DMS 273 treated with DMSO at 0.1 percent for 48 hours (cell line): ENCODE data around the gene FAM13C.
"Not testable (repeated sequence)": the region's sequence is repeated elsewhere in the genome, so short reads cannot be mapped to it uniquely, and the experiment has no call there.

Experiments
- DNase-seq: peaks from one replicate; lab custom pipeline; 2025; lab: John Stamatoyannopoulos, UW

Gene FAM13C

DNA sequence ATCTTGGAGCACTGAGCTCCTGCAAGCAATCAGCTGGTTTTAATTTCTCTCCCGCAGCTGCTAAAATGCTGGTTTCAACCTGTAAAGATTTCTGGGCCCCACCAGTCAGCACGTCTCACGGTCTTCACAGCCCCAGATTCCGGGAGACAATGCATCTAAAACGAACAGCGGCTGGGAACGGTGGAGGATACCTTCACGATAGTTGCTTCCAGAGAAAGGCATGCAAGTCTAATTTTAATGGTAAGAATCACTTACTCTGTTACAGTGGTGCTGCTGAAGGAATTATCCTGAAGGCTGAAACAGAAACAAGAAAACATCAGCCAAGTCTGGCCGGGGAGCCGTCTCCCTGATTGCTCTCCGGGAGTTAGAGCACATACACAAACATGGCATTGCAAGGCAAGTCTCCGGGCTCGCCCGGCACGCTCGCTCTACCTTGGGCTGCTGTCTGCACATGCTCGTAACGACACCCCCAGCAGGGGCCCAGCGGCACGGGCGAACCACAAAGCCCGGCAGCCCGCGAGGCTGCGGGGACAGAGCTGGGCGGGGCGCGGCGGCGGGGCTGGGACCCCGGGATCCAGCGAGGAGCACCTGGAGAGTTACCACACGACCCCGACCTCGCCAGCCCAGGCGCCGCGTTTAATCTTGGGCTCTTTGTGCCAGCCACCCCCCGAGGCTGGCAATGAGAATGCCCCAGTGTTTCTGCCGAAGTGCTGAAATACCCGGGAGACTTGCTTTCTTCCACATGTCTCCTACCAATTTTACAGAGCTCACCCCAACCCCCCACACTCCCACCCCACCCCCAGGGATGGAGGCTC lies at the start of gene FAM13C:
TSS of gene FAM13C (minus strand) at position 406 of the 815 bp plus-strand sequence. CDS start at position 317, 89 bp downstream.
- peak; percentile 29 for DNase-seq

- no peak for DNase-seq
Observed at GRCh38 chr10:59405235-59405634, 42.9 kb upstream of the FAM13C start.

DNA sequence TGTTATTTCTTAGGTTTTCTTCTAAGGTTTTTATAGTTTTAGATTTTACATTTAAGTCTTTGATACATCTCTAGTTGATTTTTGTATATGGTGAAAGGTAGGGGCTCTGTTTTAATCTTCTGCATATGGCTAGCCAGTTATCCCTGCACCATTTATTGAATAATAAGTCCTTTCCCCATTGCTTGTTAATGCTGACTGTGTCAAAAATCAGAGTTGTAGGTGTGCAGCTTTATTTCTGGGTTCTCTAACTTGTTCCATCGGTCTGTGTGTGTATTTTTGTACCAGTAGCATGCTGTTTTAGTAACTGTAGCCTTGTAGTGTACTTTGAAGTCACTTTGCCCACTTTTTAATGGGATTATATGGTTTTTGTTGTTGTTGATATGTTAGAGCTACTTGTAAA lies 37.9 kb upstream of the FAM13C start:
- no peak for DNase-seq

DNA sequence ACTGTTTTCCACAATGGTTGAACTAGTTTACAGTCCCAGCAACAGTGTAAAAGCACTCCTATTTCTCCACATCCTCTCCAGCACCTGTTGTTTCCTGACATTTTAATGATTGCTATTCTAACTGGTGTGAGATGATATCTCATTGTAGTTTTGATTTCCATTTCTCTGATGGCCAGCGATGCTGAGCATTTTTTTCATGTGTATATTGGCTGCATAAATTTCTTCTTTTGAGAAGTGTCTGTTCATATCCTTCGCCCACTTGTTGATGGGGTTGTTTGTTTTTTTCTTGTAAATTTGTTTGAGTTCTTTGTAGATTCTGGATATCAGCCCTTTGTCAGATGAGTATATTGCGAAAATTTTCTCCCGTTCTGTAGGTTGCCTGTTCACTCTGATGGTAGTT lies 37.0 kb upstream of the FAM13C start:
- not testable (repeated sequence) for DNase-seq

DNA sequence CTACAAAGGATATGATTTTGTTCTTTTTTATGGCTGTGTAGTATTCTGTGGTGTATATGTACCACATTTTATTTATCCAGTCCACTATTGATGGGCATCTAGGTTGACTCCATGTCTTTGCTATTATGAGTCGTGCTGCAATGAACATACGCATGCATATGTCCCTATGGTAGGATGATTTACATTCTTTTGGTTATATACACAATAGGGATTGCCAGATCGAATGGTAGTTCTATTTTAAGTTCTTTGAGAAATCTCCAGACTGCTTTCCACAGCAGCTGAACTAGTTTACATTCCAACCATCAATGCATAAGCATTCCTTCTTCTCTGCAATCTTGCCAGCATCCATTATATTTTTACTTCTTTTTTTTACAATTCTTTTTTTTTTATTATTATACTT lies 35.6 kb upstream of the FAM13C start:
- DNase-seq = no peak

- no peak for DNase-seq
Observed at GRCh38 chr10:59395984-59396383, 33.6 kb upstream of the FAM13C start.

GRCh38 chr10:59393349-59393748 lies 31.0 kb upstream of the FAM13C start:
- DNase-seq = no peak

DNA sequence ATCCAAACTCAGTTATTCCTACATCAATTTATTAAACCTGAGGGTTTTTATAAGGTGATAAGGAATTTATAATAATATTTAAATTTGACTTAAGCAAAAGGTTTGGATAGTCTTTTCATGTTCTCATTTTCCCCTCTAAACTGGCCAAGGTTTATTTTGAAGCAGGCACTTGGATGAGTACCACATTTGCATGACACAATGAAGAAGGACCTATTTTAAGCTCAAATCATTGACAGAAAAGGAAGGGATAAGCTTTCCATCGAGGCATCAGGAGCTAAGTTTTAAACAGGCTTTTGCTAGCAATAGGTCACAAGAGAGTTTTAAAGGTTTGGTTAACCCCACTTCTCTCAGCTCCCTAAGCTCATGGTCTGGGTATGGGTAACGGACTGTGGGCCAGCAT lies 28.7 kb upstream of the FAM13C start:
- no peak for DNase-seq

- no peak for DNase-seq
Observed at GRCh38 chr10:59388671-59388976, 26.3 kb upstream of the FAM13C start.

GRCh38 chr10:59387951-59388670 lies 25.8 kb upstream of the FAM13C start:
- DNase-seq = no peak

- DNase-seq = no peak
Observed at GRCh38 chr10:59384761-59385160, 22.4 kb upstream of the FAM13C start.

DNA sequence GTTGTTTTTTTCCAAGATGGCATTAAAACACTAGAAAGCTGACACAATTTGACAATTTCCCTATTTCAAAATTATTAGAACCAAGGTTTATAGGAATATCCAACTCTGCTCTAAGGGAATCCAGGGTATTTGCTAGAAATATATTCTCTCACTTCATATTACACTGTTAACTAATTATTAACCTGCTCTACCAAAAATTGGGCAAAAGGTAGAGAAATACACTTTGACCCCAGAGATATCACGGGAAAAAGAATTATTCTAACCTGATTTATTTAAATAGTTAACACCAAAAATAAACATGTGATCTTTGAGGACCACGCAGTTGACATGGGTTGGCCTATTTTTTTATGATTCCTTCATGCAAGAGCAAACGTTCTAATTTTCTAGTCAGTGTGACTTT lies 21.6 kb upstream of the FAM13C start:
- DNase-seq = no peak

GRCh38 chr10:59383436-59383835 lies 21.1 kb upstream of the FAM13C start:
- no peak for DNase-seq

GRCh38 chr10:59382831-59383295 lies 20.5 kb upstream of the FAM13C start:
- DNase-seq = no peak

DNA sequence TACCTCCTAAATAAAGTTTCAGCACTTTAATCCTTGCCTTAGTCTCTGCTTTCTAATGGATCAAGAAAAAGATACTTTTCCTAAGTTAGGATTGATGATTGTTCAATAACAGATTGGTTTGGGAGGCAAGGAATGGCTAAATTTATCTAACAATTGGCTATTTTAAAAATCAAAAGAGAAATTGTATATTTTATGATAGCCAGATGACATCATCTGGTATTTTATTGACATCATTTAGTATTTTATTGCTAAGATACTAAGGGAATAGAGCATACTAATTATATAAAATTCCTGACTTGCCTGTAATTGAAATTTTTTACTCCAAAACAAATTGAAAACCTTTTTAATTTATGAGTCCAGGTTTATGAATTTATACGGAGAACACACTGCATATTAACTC lies 19.3 kb upstream of the FAM13C start:
- no peak for DNase-seq

DNA sequence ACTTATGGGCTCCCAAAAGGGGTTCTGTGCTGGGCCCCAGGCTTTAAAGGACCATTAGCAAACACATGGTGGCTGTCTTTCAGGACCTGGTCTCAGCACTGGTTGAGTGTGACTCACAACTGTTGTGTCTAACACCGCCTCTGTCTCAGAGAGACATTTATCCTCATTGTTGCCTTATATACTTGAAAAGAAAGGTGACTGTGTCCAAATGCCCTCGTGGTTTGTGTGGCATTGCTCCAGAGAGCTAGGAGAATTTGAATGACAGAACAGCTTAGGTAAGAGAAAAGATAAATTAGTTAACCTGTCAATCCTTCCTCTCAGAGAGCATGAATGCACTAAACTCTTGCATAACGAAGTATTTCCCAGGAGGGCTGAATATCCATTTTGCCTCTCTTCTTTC lies 14.5 kb upstream of the FAM13C start:
- DNase-seq = no peak

DNA sequence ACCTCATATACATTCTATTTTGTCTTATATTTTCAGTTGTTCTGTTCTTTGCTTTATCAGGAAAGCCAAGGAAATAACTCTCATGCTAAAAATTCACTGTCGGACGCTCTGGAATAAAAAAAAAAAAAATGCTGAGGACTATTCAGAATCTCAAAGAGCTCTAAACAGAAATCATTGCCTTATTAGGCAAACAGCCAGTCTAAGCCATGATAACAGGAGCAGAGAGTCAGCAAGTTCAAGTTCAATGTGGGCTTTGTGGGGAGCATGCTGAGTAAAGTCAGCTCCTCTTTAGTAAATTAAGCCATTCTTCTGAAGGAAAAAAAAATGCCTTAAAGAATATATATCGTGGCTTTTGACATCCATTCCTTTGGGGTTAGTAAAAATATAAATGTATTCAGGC lies 13.6 kb upstream of the FAM13C start:
- no peak for DNase-seq

DNA sequence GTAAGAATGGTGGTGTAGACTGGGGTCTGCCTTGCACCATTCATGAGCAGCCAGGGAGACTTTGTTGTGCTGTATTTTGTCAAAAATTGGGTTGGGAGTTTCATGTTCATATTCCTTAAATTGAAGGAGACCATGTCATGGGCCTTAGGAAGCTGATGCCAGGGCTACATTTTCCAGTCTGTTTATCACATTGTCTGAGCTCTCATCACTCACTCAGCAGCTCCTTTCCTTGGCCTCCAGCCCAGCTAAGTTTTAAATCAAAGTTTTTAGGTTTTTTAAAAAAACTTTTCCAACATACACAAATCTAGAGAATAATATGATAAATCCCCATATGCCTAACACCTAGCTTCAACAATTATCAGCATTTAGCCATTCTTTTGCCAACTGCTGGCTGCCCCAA lies 12.6 kb upstream of the FAM13C start:
- no peak for DNase-seq

DNA sequence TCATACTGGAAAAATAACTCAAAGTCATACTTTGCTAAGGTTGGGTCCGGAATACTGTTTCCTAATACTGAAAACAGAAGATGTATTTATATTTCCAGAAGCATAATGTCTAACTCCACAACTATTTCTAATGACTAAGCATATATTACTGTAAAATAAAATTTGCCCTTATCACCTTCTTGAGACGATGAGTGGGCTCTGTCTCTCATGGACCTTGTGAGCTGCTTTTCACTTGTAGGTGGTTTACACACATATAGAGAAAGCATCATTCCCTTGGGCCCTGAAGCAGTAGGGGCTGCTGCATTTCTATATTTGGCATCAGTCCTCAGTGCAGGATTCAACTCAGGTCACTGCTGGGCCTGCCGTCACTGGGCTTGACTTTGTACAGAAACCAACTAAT lies 10.7 kb upstream of the FAM13C start:
- no peak for DNase-seq

GRCh38 chr10:59372543-59372942 lies 10.2 kb upstream of the FAM13C start:
- no peak for DNase-seq

DNA sequence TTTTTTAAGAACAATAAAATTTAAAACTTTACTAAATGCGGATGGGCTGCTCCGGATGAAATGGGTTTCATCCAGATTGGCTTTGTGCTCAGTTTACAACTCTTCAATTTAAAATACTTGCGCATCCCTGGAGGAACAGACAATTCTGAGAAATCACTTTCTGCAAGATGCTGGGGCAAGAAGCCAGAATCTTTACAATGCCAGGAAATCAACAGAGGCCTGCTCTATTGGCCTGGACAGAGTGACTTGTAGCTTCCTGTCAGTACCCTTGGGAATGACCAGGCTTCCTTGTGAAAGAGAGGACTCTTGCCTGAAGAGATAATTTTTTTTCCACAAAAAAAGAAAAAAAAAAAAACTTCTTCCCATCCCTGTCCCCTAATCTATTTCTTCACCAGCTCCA lies 3.9 kb upstream of the FAM13C start:
- no peak for DNase-seq

DNA sequence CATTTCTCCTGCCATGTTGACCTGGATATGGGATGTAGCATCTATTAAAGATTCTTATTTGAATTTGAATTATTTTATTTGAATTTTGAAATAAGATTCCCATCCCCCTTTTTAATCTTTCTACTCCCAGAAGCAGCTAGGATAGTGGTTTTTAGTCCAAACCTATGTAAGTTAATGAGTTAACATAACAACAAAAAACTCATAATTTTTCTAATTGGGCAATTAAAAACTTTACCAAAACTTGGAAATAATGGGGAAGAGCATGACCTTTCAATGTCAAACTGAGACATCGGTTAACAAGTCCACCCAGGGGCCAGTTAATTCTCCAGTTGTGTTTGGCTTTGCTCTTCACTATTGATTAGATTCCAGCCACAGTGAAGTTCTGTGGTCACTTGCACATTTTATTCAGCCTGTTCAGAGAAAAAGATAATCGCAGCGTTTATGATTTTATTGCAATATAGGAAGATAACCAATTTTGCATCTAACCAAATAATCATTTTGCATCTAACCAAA lies 1.2 kb upstream of the FAM13C start:
- no peak for DNase-seq

DNA sequence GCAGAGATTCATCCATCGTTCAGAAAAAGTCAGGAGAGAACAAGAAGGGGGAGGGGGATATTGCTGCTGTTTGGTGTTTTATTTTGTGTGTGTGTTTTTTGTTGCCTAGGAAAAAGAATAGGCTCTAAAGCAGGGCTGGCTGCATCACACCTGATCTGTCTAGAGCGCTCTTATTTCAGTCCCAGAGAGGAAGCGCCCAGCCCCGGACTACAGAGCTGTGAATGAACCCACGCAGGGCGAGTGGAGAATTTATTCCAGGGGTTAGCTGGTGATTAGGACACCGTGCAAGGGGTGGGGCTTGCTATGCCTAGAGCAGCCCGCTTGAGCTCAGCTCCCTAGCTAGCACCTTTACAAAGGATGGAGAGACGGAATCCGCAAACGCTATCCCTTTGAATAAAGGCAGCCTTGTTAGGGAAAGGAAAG lies 621 bp upstream of the FAM13C start:
- no peak for DNase-seq
